ENCODE data around the gene PRKN. TPM values are rescaled to one million over a fixed set of nuclear protein-coding genes. Genes with fewer than 3 reads are reported as not detected.

The PRKN gene
- polyA plus RNA-seq, 1 donor from 2014 or later: 1.2 TPM

DNA sequence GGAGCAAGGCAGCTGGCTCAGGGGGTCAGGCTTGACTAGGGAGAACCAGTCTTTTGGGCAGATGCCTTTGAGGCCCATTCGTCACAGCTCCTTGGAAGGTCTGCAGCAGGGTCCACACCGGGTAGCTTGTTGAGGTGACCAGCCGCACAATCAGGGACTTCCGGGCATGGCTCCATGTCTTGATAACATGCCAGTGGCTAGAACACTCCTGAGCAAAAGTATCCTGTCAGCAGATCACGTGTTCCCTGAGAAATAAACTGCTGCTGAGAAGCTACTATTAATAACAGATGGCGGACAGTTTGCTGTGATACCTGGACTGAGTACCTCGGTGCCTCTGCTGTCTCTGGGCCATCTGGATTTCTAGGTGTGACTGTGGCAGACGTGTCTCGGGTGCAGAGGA is 235.9 kb downstream of the PRKN start:
- Histone ChIP-seq H3K9me3 (ENCODE audit: low read length) (no peaks in the 10 kb centered on the region), H3K9me2 (ENCODE audit: insufficient read depth, low read length) (no peaks in the 10 kb centered on the region), H3K4me3 (ENCODE audit: low read length) (no peak overlapping the region), H3K27me3 (ENCODE audit: insufficient read depth, low read depth, low read length) (no peaks in the 10 kb centered on the region), H3K36me3 (ENCODE audit: insufficient read depth, low read length) (no peaks in the 10 kb centered on the region), H3K79me2 (replicated peaks; ENCODE audit: insufficient read depth, low read length) (no peaks in the 10 kb centered on the region), H4K20me1 (ENCODE audit: insufficient read depth) (no peaks in the 10 kb centered on the region), H3K4me2 (ENCODE audit: low read length) (no peak overlapping the region), H3F3A (ENCODE audit: insufficient read depth, low read length, poor library complexity, severe bottlenecking) (no peaks in the 10 kb centered on the region), H3K9ac (ENCODE audit: low read length) (no peak overlapping the region), H3K27ac (ENCODE audit: low read length) (no peak overlapping the region), H2AFZ (ENCODE audit: low read depth, low read length) (no peak overlapping the region)
- TF ChIP-seq SMC3 (conservative IDR thresholded peaks at IDR 0.05; ENCODE audit: poor library complexity): no peak
- TF ChIP-seq RAD21 (conservative IDR thresholded peaks at IDR 0.05): no peak
- TF ChIP-seq POLR2AphosphoS5 (IDR thresholded peaks at IDR 0.05): no peak

- H3K4me2 ChIP-seq (ENCODE audit: low read length): no peak overlapping the region
- H2AFZ ChIP-seq (ENCODE audit: low read depth, low read length): no peak overlapping the region
- no peak for TF ChIP-seq REST (IDR thresholded peaks at IDR 0.05; ENCODE audit: borderline replicate concordance)
- no peak for TF ChIP-seq EZH2 (IDR thresholded peaks at IDR 0.05; ENCODE audit: borderline replicate concordance, insufficient read depth, low read length, poor library complexity, severe bottlenecking)
- no peak for TF ChIP-seq TAF1 (IDR thresholded peaks at IDR 0.05; ENCODE audit: low read depth)
- no peak for TF ChIP-seq EP300 (conservative IDR thresholded peaks at IDR 0.05; ENCODE audit: poor library complexity, severe bottlenecking)
- no peak for TF ChIP-seq SMC3 (conservative IDR thresholded peaks at IDR 0.05; ENCODE audit: poor library complexity)
- TF ChIP-seq MXI1 (conservative IDR thresholded peaks at IDR 0.05; ENCODE audit: poor library complexity, severe bottlenecking): no peak
- no peak for TF ChIP-seq CTCF (IDR thresholded peaks at IDR 0.05; ENCODE audit: poor library complexity, severe bottlenecking)
- no peak for TF ChIP-seq POLR2AphosphoS5 (IDR thresholded peaks at IDR 0.05)
- TF ChIP-seq RAD21 (conservative IDR thresholded peaks at IDR 0.05): no peak
These were observed 238.2 kb downstream of the PRKN start for GRCh38 chr6:162489101-162489976.

More at GRCh38 chr6:162489101-162489976, 238.2 kb downstream of the PRKN start:
- H3K9ac ChIP-seq (ENCODE audit: low read length): no peak overlapping the region
- no peaks in the 10 kb centered on the region for H3K9me3 ChIP-seq (ENCODE audit: low read length)
- no peaks in the 10 kb centered on the region for H4K20me1 ChIP-seq (ENCODE audit: insufficient read depth)
- H3K27ac ChIP-seq (ENCODE audit: low read length): no peak overlapping the region
- H3K79me2 ChIP-seq (replicated peaks; ENCODE audit: insufficient read depth, low read length): no peaks in the 10 kb centered on the region
- no peaks in the 10 kb centered on the region for H3K9me2 ChIP-seq (ENCODE audit: insufficient read depth, low read length)
- no peaks in the 10 kb centered on the region for H3F3A ChIP-seq (ENCODE audit: insufficient read depth, low read length, poor library complexity, severe bottlenecking)
- H3K4me3 ChIP-seq (ENCODE audit: low read length): no peak overlapping the region
- H3K27me3 ChIP-seq (ENCODE audit: insufficient read depth, low read depth, low read length): no peaks in the 10 kb centered on the region
- no peaks in the 10 kb centered on the region for H3K36me3 ChIP-seq (ENCODE audit: insufficient read depth, low read length)

All from neural cell (in vitro differentiated cells).